LHCN-M2 (cell line): ENCODE results near the gene SRRM5. TPM values are rescaled to one million over a fixed set of nuclear protein-coding genes. Genes with fewer than 3 reads are reported as not detected.
A peak's percentile ranks its signal among the peaks of the same experiment; 100 is the strongest.
"Not testable (repeated sequence)": the region's sequence is repeated elsewhere in the genome, so short reads cannot be mapped to it uniquely, and the experiment has no call there.

ENCODE experiments used
- DNase-seq: peaks from one replicate; pipeline ENCODE4 v3.0.0-alpha.2; 2012; ENCODE audit warnings: low read depth
- polyA plus RNA-seq: library from polyadenylated mRNA; unstranded; fragments of >200 nt; gene quantifications from one replicate; pipeline ENCODE4 v1.2.1, GENCODE V29; 2012; ENCODE audit warnings: missing spikeins
- total RNA-seq: library from RNA; depleted of rRNA; stranded (reverse); fragments of >200 nt; gene quantifications from 2 replicates; pipeline ENCODE4 v1.2.3, GENCODE V29; 2014; rRNA removed

SRRM5 gene
- 0.11 TPM in 1 of 2 replicates, not detected in the other for total RNA-seq
- polyA plus RNA-seq: 0.22 TPM

- DNase-seq: no peak
Observed at GRCh38 chr19:43611788-43612187, at the start of gene SRRM5. Gene SRRM5, plus strand, starts transcription at chr19:43612088. Its CDS starts 34 bp downstream, at chr19:43612122.

- no peak for DNase-seq
Observed at GRCh38 chr19:43562226-43562697, 49.6 kb upstream of the SRRM5 start.

- DNase-seq: peak; percentile 97
Observed at GRCh38 chr19:43562698-43563241, 49.1 kb upstream of the SRRM5 start.

- DNase-seq: no peak
Observed at GRCh38 chr19:43563816-43564457, 48.0 kb upstream of the SRRM5 start.

- DNase-seq: no peak
Observed at GRCh38 chr19:43564800-43565199, 47.1 kb upstream of the SRRM5 start.

GRCh38 chr19:43569657-43570056 is 42.2 kb upstream of the SRRM5 start:
- DNase-seq: no peak

- no peak for DNase-seq
Observed at GRCh38 chr19:43570174-43570791, 41.6 kb upstream of the SRRM5 start.

- DNase-seq: no peak
Observed at GRCh38 chr19:43572171-43572588, 39.7 kb upstream of the SRRM5 start.

GRCh38 chr19:43574424-43575155 is 37.3 kb upstream of the SRRM5 start:
- peak; percentile 53 for DNase-seq

GRCh38 chr19:43575156-43575950 is 36.5 kb upstream of the SRRM5 start, which contains the start of the genes PINLYP and XRCC1:
Gene PINLYP, plus strand, starts transcription at chr19:43575801. Its CDS starts 1,391 bp downstream, at chr19:43577192.
Gene XRCC1, minus strand, starts transcription at chr19:43575527. Its CDS starts 69 bp downstream, at chr19:43575458.
- DNase-seq: peak; percentile 98

- no peak for DNase-seq
Observed at GRCh38 chr19:43575955-43576878, 35.7 kb upstream of the SRRM5 start.

GRCh38 chr19:43578787-43579186 is 33.1 kb upstream of the SRRM5 start:
- DNase-seq: no peak

- DNase-seq: no peak
Observed at GRCh38 chr19:43581467-43581866, 30.4 kb upstream of the SRRM5 start.

GRCh38 chr19:43582495-43582894 is 29.4 kb upstream of the SRRM5 start:
- DNase-seq: no peak

GRCh38 chr19:43584484-43584883 is 27.4 kb upstream of the SRRM5 start:
- DNase-seq: no peak

GRCh38 chr19:43586346-43586745 is 25.5 kb upstream of the SRRM5 start:
- no peak for DNase-seq

- DNase-seq: not testable (repeated sequence)
Observed at GRCh38 chr19:43587029-43587428, 24.9 kb upstream of the SRRM5 start.

- DNase-seq: no peak
Observed at GRCh38 chr19:43589277-43589676, 22.6 kb upstream of the SRRM5 start.

GRCh38 chr19:43589678-43590077 is 22.2 kb upstream of the SRRM5 start:
- no peak for DNase-seq
